Panc1 (cell line): Measurements from ENCODE around the gene SGMS1.

Experiments used
- CTCF ChIP-seq: fragments of 450-650 bp; IDR thresholded peaks from 2 replicates; pipeline ENCODE4 v1.5.1; 2017; ENCODE audit warnings: mild to moderate bottlenecking
- POLR2AphosphoS5 ChIP-seq: IDR thresholded peaks from 2 replicates; pipeline ENCODE4 v1.6.1; 2012; ENCODE audit warnings: mild to moderate bottlenecking, low read depth, low read length, moderate library complexity

GRCh38 chr10:50498465-50498864 is 125.3 kb downstream of the SGMS1 start:
- no peak for TF ChIP-seq POLR2AphosphoS5
- no peak for TF ChIP-seq CTCF
